ENCODE measurements around the gene TANGO6.
"Not testable (repeated sequence)": the region's sequence is repeated elsewhere in the genome, so short reads cannot be mapped to it uniquely, and the experiment has no call there.

Gene TANGO6

GRCh38 chr16:69118994-69119393, 275.7 kb downstream of the TANGO6 start:
- Histone ChIP-seq H3K36me3 (ENCODE audit: insufficient read depth, insufficient read length, low read length) (peaks cover 82% of the 10 kb centered on the region), H3K9me3 (ENCODE audit: insufficient read depth, low read length) (peaks cover 18% of the 10 kb centered on the region; the same call in 1 of the 2 replicates), H3K9ac (ENCODE audit: insufficient read length, low read depth) (no peak overlapping the region), H3K4me3 (ENCODE audit: insufficient read length, low read depth) (no peak overlapping the region), H3K4me1 (ENCODE audit: insufficient read depth, insufficient read length) (peaks cover 2% of the 10 kb centered on the region), H3K27me3 (ENCODE audit: insufficient read depth, insufficient read length) (no peaks in the 10 kb centered on the region)
- TF ChIP-seq YY1 (IDR thresholded peaks at IDR 0.05; ENCODE audit: insufficient read depth, insufficient read length) = no peak
- TF ChIP-seq ZNF274 (IDR thresholded peaks at IDR 0.05; ENCODE audit: low read depth, low read length) = no peak
- no peak for TF ChIP-seq SUZ12 (IDR thresholded peaks at IDR 0.05; ENCODE audit: extremely low read depth, insufficient read depth, insufficient read length)
- DNase-seq (ENCODE audit: low read depth, low spot score) = no peak

- H3K9ac ChIP-seq (ENCODE audit: insufficient read length, low read depth) = no peak overlapping the region
- peaks cover 80% of the 10 kb centered on the region for H3K36me3 ChIP-seq (ENCODE audit: insufficient read depth, insufficient read length, low read length)
- TF ChIP-seq ZNF274 (IDR thresholded peaks at IDR 0.05; ENCODE audit: low read depth, low read length) (no peak), YY1 (IDR thresholded peaks at IDR 0.05; ENCODE audit: insufficient read depth, insufficient read length) (no peak), SUZ12 (IDR thresholded peaks at IDR 0.05; ENCODE audit: extremely low read depth, insufficient read depth, insufficient read length) (no peak)
- no peaks in the 10 kb centered on the region for H3K27me3 ChIP-seq (ENCODE audit: insufficient read depth, insufficient read length)
- H3K9me3 ChIP-seq (ENCODE audit: insufficient read depth, low read length) = peaks cover 18% of the 10 kb centered on the region; the same call in 1 of the 2 replicates
- H3K4me3 ChIP-seq (ENCODE audit: insufficient read length, low read depth) = no peak overlapping the region
- no peak for DNase-seq (ENCODE audit: low read depth, low spot score)
- peaks cover 2% of the 10 kb centered on the region for H3K4me1 ChIP-seq (ENCODE audit: insufficient read depth, insufficient read length)
Observed at GRCh38 chr16:69119536-69119935, 276.2 kb downstream of the TANGO6 start.

GRCh38 chr16:69120096-69120664, 276.8 kb downstream of the TANGO6 start:
- Histone ChIP-seq H3K9ac (ENCODE audit: insufficient read length, low read depth) (no peak overlapping the region), H3K4me1 (ENCODE audit: insufficient read depth, insufficient read length) (peaks cover 1% of the 10 kb centered on the region), H3K36me3 (ENCODE audit: insufficient read depth, insufficient read length, low read length) (peaks cover 75% of the 10 kb centered on the region), H3K9me3 (ENCODE audit: insufficient read depth, low read length) (peaks cover 18% of the 10 kb centered on the region; the same call in 1 of the 2 replicates), H3K27me3 (ENCODE audit: insufficient read depth, insufficient read length) (no peaks in the 10 kb centered on the region), H3K4me3 (ENCODE audit: insufficient read length, low read depth) (no peak overlapping the region)
- DNase-seq (ENCODE audit: low read depth, low spot score) = no peak
- TF ChIP-seq SUZ12 (IDR thresholded peaks at IDR 0.05; ENCODE audit: extremely low read depth, insufficient read depth, insufficient read length) = no peak
- no peak for TF ChIP-seq YY1 (IDR thresholded peaks at IDR 0.05; ENCODE audit: insufficient read depth, insufficient read length)
- TF ChIP-seq ZNF274 (IDR thresholded peaks at IDR 0.05; ENCODE audit: low read depth, low read length) = no peak

GRCh38 chr16:69123910-69124309, 280.6 kb downstream of the TANGO6 start:
- no peak for TF ChIP-seq YY1 (IDR thresholded peaks at IDR 0.05; ENCODE audit: insufficient read depth, insufficient read length)
- no peak overlapping the region for H3K4me3 ChIP-seq (ENCODE audit: insufficient read length, low read depth)
- no peaks in the 10 kb centered on the region for H3K4me1 ChIP-seq (ENCODE audit: insufficient read depth, insufficient read length)
- DNase-seq (ENCODE audit: low read depth, low spot score) = no peak
- H3K9ac ChIP-seq (ENCODE audit: insufficient read length, low read depth) = no peak overlapping the region
- peaks cover 61% of the 10 kb centered on the region for H3K36me3 ChIP-seq (ENCODE audit: insufficient read depth, insufficient read length, low read length)
- peaks cover 3% of the 10 kb centered on the region; the same call in 1 of the 2 replicates for H3K9me3 ChIP-seq (ENCODE audit: insufficient read depth, low read length)
- H3K27me3 ChIP-seq (ENCODE audit: insufficient read depth, insufficient read length) = no peaks in the 10 kb centered on the region

- not testable (repeated sequence) for H3K4me1 ChIP-seq (ENCODE audit: insufficient read depth, insufficient read length); DNase-seq (ENCODE audit: low read depth, low spot score); H3K4me3 ChIP-seq (ENCODE audit: insufficient read length, low read depth); H3K27me3 ChIP-seq (ENCODE audit: insufficient read depth, insufficient read length); H3K9me3 ChIP-seq (ENCODE audit: insufficient read depth, low read length); H3K9ac ChIP-seq (ENCODE audit: insufficient read length, low read depth)
- H3K36me3 ChIP-seq (ENCODE audit: insufficient read depth, insufficient read length, low read length) = peaks cover 57% of the 10 kb centered on the region
Observed at GRCh38 chr16:69124406-69124805, 281.1 kb downstream of the TANGO6 start.

GRCh38 chr16:69124961-69125360, 281.6 kb downstream of the TANGO6 start:
- not testable (repeated sequence) for H3K4me1 ChIP-seq (ENCODE audit: insufficient read depth, insufficient read length); H3K27me3 ChIP-seq (ENCODE audit: insufficient read depth, insufficient read length); H3K9ac ChIP-seq (ENCODE audit: insufficient read length, low read depth); H3K4me3 ChIP-seq (ENCODE audit: insufficient read length, low read depth); DNase-seq (ENCODE audit: low read depth, low spot score); H3K9me3 ChIP-seq (ENCODE audit: insufficient read depth, low read length)
- H3K36me3 ChIP-seq (ENCODE audit: insufficient read depth, insufficient read length, low read length) = peaks cover 52% of the 10 kb centered on the region

- TF ChIP-seq ZNF274 (IDR thresholded peaks at IDR 0.05; ENCODE audit: low read depth, low read length) = no peak
- TF ChIP-seq SUZ12 (IDR thresholded peaks at IDR 0.05; ENCODE audit: extremely low read depth, insufficient read depth, insufficient read length) = no peak
- no peak for TF ChIP-seq YY1 (IDR thresholded peaks at IDR 0.05; ENCODE audit: insufficient read depth, insufficient read length)
- H3K9me3 ChIP-seq (ENCODE audit: insufficient read depth, low read length) = no peaks in the 10 kb centered on the region
- no peak overlapping the region for H3K9ac ChIP-seq (ENCODE audit: insufficient read length, low read depth)
- H3K36me3 ChIP-seq (ENCODE audit: insufficient read depth, insufficient read length, low read length) = peaks cover 50% of the 10 kb centered on the region
- H3K4me1 ChIP-seq (ENCODE audit: insufficient read depth, insufficient read length) = no peaks in the 10 kb centered on the region
- H3K4me3 ChIP-seq (ENCODE audit: insufficient read length, low read depth) = no peak overlapping the region
- no peak for DNase-seq (ENCODE audit: low read depth, low spot score)
- H3K27me3 ChIP-seq (ENCODE audit: insufficient read depth, insufficient read length) = no peaks in the 10 kb centered on the region
Observed at GRCh38 chr16:69126221-69126620, 282.9 kb downstream of the TANGO6 start.

GRCh38 chr16:69126801-69127200, 283.5 kb downstream of the TANGO6 start:
- H3K27me3 ChIP-seq (ENCODE audit: insufficient read depth, insufficient read length); H3K4me1 ChIP-seq (ENCODE audit: insufficient read depth, insufficient read length); H3K4me3 ChIP-seq (ENCODE audit: insufficient read length, low read depth); H3K9me3 ChIP-seq (ENCODE audit: insufficient read depth, low read length); H3K9ac ChIP-seq (ENCODE audit: insufficient read length, low read depth); DNase-seq (ENCODE audit: low read depth, low spot score): not testable (repeated sequence)
- H3K36me3 ChIP-seq (ENCODE audit: insufficient read depth, insufficient read length, low read length) = peaks cover 47% of the 10 kb centered on the region

All from NT2/D1 (cell line).